ENCODE measurements around the gene LGR6.
"Not testable (repeated sequence)": the region's sequence is repeated elsewhere in the genome, so short reads cannot be mapped to it uniquely, and the experiment has no call there.

The LGR6 gene

GRCh38 chr1:202235003-202235660 lies 41.5 kb downstream of the LGR6 start:
- Histone ChIP-seq H3K9me3 (ENCODE audit: insufficient read depth, low read length) (no peaks in the 10 kb centered on the region), H3K4me1 (ENCODE audit: low read length) (peaks cover 4% of the 10 kb centered on the region), H2AFZ (ENCODE audit: low read depth, low read length) (no peak overlapping the region), H3K9ac (ENCODE audit: low read length) (no peak overlapping the region), H3K4me2 (ENCODE audit: low read length) (no peak overlapping the region), H3K4me3 (ENCODE audit: low read length) (no peak overlapping the region), H3K27me3 (ENCODE audit: low read depth, low read length) (peaks cover 28% of the 10 kb centered on the region; the same call in 1 of the 2 replicates), H3K79me2 (ENCODE audit: low read length) (no peaks in the 10 kb centered on the region), H3K27ac (ENCODE audit: low read length) (no peak overlapping the region), H4K20me1 (ENCODE audit: insufficient read depth, low read length) (no peaks in the 10 kb centered on the region), H3K36me3 (replicated peaks; ENCODE audit: low read depth, low read length) (no peaks in the 10 kb centered on the region)
- TF ChIP-seq EZH2phosphoT487 (IDR thresholded peaks at IDR 0.05; ENCODE audit: low read depth): no peak
- no peak for TF ChIP-seq CTCF (IDR thresholded peaks at IDR 0.05; ENCODE audit: low read depth, low read length)

GRCh38 chr1:202235856-202236837 lies 42.5 kb downstream of the LGR6 start:
- H3K9ac ChIP-seq (ENCODE audit: low read length): no peak overlapping the region
- H4K20me1 ChIP-seq (ENCODE audit: insufficient read depth, low read length): no peaks in the 10 kb centered on the region
- H3K4me3 ChIP-seq (ENCODE audit: low read length): no peak overlapping the region

GRCh38 chr1:202237052-202237451 lies 43.5 kb downstream of the LGR6 start:
- no peak overlapping the region for H2AFZ ChIP-seq (ENCODE audit: low read depth, low read length)
- no peak overlapping the region for H3K9ac ChIP-seq (ENCODE audit: low read length)
- H3K27ac ChIP-seq (ENCODE audit: low read length): no peak overlapping the region
- TF ChIP-seq EZH2phosphoT487 (IDR thresholded peaks at IDR 0.05; ENCODE audit: low read depth) (no peak), CTCF (IDR thresholded peaks at IDR 0.05; ENCODE audit: low read depth, low read length) (peak; percentile 56)
- H4K20me1 ChIP-seq (ENCODE audit: insufficient read depth, low read length): no peaks in the 10 kb centered on the region
- H3K4me3 ChIP-seq (ENCODE audit: low read length): no peak overlapping the region
- no peak overlapping the region for H3K4me2 ChIP-seq (ENCODE audit: low read length)
- H3K36me3 ChIP-seq (replicated peaks; ENCODE audit: low read depth, low read length): no peaks in the 10 kb centered on the region
- H3K9me3 ChIP-seq (ENCODE audit: insufficient read depth, low read length): no peaks in the 10 kb centered on the region
- peaks cover 40% of the 10 kb centered on the region for H3K27me3 ChIP-seq (ENCODE audit: low read depth, low read length)
- peaks cover 4% of the 10 kb centered on the region for H3K4me1 ChIP-seq (ENCODE audit: low read length)
- H3K79me2 ChIP-seq (ENCODE audit: low read length): no peaks in the 10 kb centered on the region

More at GRCh38 chr1:202235856-202236837, 42.5 kb downstream of the LGR6 start:
- H3K36me3 ChIP-seq (replicated peaks; ENCODE audit: low read depth, low read length): no peaks in the 10 kb centered on the region
- H3K27ac ChIP-seq (ENCODE audit: low read length): no peak overlapping the region
- no peaks in the 10 kb centered on the region for H3K79me2 ChIP-seq (ENCODE audit: low read length)
- peak; percentile 76 for TF ChIP-seq CTCF (IDR thresholded peaks at IDR 0.05; ENCODE audit: low read depth, low read length)
- no peak for TF ChIP-seq EZH2phosphoT487 (IDR thresholded peaks at IDR 0.05; ENCODE audit: low read depth)
- peaks cover 4% of the 10 kb centered on the region for H3K4me1 ChIP-seq (ENCODE audit: low read length)
- peaks cover 32% of the 10 kb centered on the region; the same call in 1 of the 2 replicates for H3K27me3 ChIP-seq (ENCODE audit: low read depth, low read length)
- no peak overlapping the region for H2AFZ ChIP-seq (ENCODE audit: low read depth, low read length)
- H3K4me2 ChIP-seq (ENCODE audit: low read length): no peak overlapping the region
- no peaks in the 10 kb centered on the region for H3K9me3 ChIP-seq (ENCODE audit: insufficient read depth, low read length)

GRCh38 chr1:202238914-202239313 lies 45.3 kb downstream of the LGR6 start:
- Histone ChIP-seq H3K4me2 (ENCODE audit: low read length) (no peak overlapping the region), H3K27ac (ENCODE audit: low read length) (no peak overlapping the region), H4K20me1 (ENCODE audit: insufficient read depth, low read length) (no peaks in the 10 kb centered on the region), H3K36me3 (replicated peaks; ENCODE audit: low read depth, low read length) (no peaks in the 10 kb centered on the region), H3K9ac (ENCODE audit: low read length) (no peak overlapping the region), H3K9me3 (ENCODE audit: insufficient read depth, low read length) (no peaks in the 10 kb centered on the region), H2AFZ (ENCODE audit: low read depth, low read length) (no peak overlapping the region), H3K79me2 (ENCODE audit: low read length) (no peaks in the 10 kb centered on the region), H3K4me3 (ENCODE audit: low read length) (no peak overlapping the region), H3K27me3 (ENCODE audit: low read depth, low read length) (peaks cover 48% of the 10 kb centered on the region), H3K4me1 (ENCODE audit: low read length) (peaks cover 4% of the 10 kb centered on the region)
- TF ChIP-seq CTCF (IDR thresholded peaks at IDR 0.05; ENCODE audit: low read depth, low read length) (no peak), EZH2phosphoT487 (IDR thresholded peaks at IDR 0.05; ENCODE audit: low read depth) (no peak)

GRCh38 chr1:202240226-202240625 lies 46.6 kb downstream of the LGR6 start:
- H3K4me3 ChIP-seq (ENCODE audit: low read length); H3K9ac ChIP-seq (ENCODE audit: low read length); H3K36me3 ChIP-seq (replicated peaks; ENCODE audit: low read depth, low read length); H3K9me3 ChIP-seq (ENCODE audit: insufficient read depth, low read length); H3K4me1 ChIP-seq (ENCODE audit: low read length); H2AFZ ChIP-seq (ENCODE audit: low read depth, low read length); H3K79me2 ChIP-seq (ENCODE audit: low read length); H3K27ac ChIP-seq (ENCODE audit: low read length); H4K20me1 ChIP-seq (ENCODE audit: insufficient read depth, low read length); H3K4me2 ChIP-seq (ENCODE audit: low read length): not testable (repeated sequence)
- H3K27me3 ChIP-seq (ENCODE audit: low read depth, low read length): peaks cover 39% of the 10 kb centered on the region
